GM19467 (cell line): ENCODE measurements around the gene CC2D1A.

ENCODE experiments used
- ATAC-seq: cut with Tn5 transposase; IDR thresholded peaks from one replicate; pipeline ENCODE4 v1.9.1; 2021; ENCODE audit warnings: mild to moderate bottlenecking, moderate library complexity; ENCODE audit not compliant: unreplicated experiment

CC2D1A gene

GRCh38 chr19:13977803-13978202 lies 71.8 kb downstream of the CC2D1A start:
- ATAC-seq: no peak

GRCh38 chr19:13978351-13979243 lies 72.6 kb downstream of the CC2D1A start:
- no peak for ATAC-seq

GRCh38 chr19:13979244-13979615 lies 73.2 kb downstream of the CC2D1A start:
- no peak for ATAC-seq

- ATAC-seq: no peak
Observed at GRCh38 chr19:13979686-13980085, 73.7 kb downstream of the CC2D1A start.

GRCh38 chr19:13980340-13980739 lies 74.3 kb downstream of the CC2D1A start:
- no peak for ATAC-seq
